Measurements from ENCODE around the gene CXCL16.

DNA sequence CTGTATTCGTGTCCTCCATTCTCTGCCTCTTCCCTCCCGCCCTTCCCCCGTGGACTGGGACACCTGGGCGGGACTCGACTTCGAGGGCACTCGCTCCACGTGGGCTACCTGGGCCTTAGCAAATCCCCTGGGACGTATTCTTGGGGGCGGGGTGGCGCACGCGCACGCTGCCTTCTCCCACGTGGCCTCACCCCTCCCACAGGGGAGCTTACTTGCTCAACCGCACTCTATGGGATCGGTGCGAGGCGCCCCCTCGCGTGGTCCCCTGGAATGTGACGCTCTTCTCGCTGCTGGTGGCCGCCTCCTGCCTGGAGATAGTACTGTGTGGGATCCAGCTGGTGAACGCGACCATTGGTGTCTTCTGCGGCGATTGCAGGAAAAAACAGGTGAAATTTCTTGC lies 42.9 kb upstream of the CXCL16 start:
- no peak for TF ChIP-seq POLR2A (IDR thresholded peaks at IDR 0.05)
- TF ChIP-seq, protein P1, sequence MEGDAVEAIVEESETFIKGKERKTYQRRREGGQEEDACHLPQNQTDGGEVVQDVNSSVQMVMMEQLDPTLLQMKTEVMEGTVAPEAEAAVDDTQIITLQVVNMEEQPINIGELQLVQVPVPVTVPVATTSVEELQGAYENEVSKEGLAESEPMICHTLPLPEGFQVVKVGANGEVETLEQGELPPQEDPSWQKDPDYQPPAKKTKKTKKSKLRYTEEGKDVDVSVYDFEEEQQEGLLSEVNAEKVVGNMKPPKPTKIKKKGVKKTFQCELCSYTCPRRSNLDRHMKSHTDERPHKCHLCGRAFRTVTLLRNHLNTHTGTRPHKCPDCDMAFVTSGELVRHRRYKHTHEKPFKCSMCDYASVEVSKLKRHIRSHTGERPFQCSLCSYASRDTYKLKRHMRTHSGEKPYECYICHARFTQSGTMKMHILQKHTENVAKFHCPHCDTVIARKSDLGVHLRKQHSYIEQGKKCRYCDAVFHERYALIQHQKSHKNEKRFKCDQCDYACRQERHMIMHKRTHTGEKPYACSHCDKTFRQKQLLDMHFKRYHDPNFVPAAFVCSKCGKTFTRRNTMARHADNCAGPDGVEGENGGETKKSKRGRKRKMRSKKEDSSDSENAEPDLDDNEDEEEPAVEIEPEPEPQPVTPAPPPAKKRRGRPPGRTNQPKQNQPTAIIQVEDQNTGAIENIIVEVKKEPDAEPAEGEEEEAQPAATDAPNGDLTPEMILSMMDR (IDR thresholded peaks at IDR 0.05) = peak in 1 of 4 donors; percentile 7

Measured in right lobe of liver (tissue), 4 donors.